SK-N-SH (cell line): ENCODE data around the gene MFAP4. TPM values are rescaled to one million over a fixed set of nuclear protein-coding genes. Genes with fewer than 3 reads are reported as not detected.

Source experiments
- CTCF ChIA-PET: fragments of 300-600, 350-600 bp; formaldehyde crosslinking; extraction: SDS; loops from one replicate; lab custom pipeline; 2021; lab: Yijun Ruan, JAX
- POLR2A ChIA-PET: fragments of 350-600 bp; sonication (Branson Sonifier 250); formaldehyde crosslinking; extraction: SDS; loops from one replicate; lab custom pipeline; 2020; ENCODE audit warnings: antibody characterized with exemption, inconsistent platforms; lab: Yijun Ruan, JAX
- DNase-seq: peaks from one replicate; pipeline ENCODE4 v3.0.0; 2012
- H2AFZ ChIP-seq: fragments of 200-600 bp; sonication (generic); 2 replicates; pipeline ENCODE4 v1.8.1; 2016; ENCODE audit warnings: antibody characterized with exemption, mild to moderate bottlenecking, low read depth
- H3F3A ChIP-seq: fragments of 200-600 bp; sonication (generic); replicated peaks from 2 replicates; pipeline ENCODE3; 2016; ENCODE audit warnings: antibody characterized with exemption, mild to moderate bottlenecking; ENCODE audit not compliant: insufficient read depth
- H3K27ac ChIP-seq, 2 experiments: fragments of 200-500 bp in 1 of 2; fragments of 200-600 bp in 1 of 2; sonication (Bioruptor generic) in 1 of 2; sonication (generic), shearing (Covaris generic) in 1 of 2; 2 replicates each; pipeline versions ENCODE4 v1.5.1 to v1.6.1; 2014 to 2016; ENCODE audit warnings: low read depth in 2 of 2, inconsistent platforms in 1 of 2, low read length in 1 of 2, mild to moderate bottlenecking in 1 of 2, mixed read lengths in 1 of 2
- H3K27me3 ChIP-seq: fragments of 200-600 bp; sonication (generic), shearing (Covaris generic); 2 replicates; pipeline ENCODE4 v1.6.1; 2016; ENCODE audit warnings: mixed run types; ENCODE audit not compliant: insufficient read depth
- H3K36me3 ChIP-seq, 2 experiments: fragments of 200-500 bp in 1 of 2; fragments of 200-600 bp in 1 of 2; sonication (Bioruptor generic) in 1 of 2; sonication (generic) in 1 of 2; replicated peaks in 1 of 2; 2 replicates each; pipeline versions ENCODE3 to v1.5.1; 2014 to 2016; ENCODE audit warnings: low read length in 1 of 2, mild to moderate bottlenecking in 1 of 2; ENCODE audit not compliant: insufficient read depth in 2 of 2, control insufficient read depth in 1 of 2
- H3K4me1 ChIP-seq, 2 experiments: fragments of 200-500 bp in 1 of 2; fragments of 200-600 bp in 1 of 2; sonication (Bioruptor generic) in 1 of 2; sonication (generic), shearing (Covaris generic) in 1 of 2; 2 replicates each; pipeline versions ENCODE4 v1.5.1 to v1.6.1; 2014 to 2016; ENCODE audit warnings: low read depth in 1 of 2, low read length in 1 of 2, mixed run types in 1 of 2; ENCODE audit not compliant: insufficient read depth in 2 of 2, control insufficient read depth in 1 of 2
- H3K4me2 ChIP-seq: fragments of 200-600 bp; sonication (generic), shearing (Covaris generic); 2 replicates; pipeline ENCODE4 v1.6.1; 2017; ENCODE audit warnings: mixed run types
- H3K4me3 ChIP-seq, 2 experiments: fragments of 200-500 bp in 1 of 2; fragments of 200-600 bp in 1 of 2; sonication (Bioruptor generic) in 1 of 2; sonication (generic), shearing (Covaris generic) in 1 of 2; 2 replicates each; pipeline versions ENCODE4 v1.5.1 to v1.8.1; 2014 to 2016; ENCODE audit warnings: low read depth in 2 of 2, inconsistent platforms in 1 of 2, low read length in 1 of 2, mild to moderate bottlenecking in 1 of 2, mixed read lengths in 1 of 2, moderate library complexity in 1 of 2
- H3K79me2 ChIP-seq: fragments of 200-600 bp; sonication (generic); 2 replicates; pipeline ENCODE4 v1.8.1; 2017; ENCODE audit warnings: mild to moderate bottlenecking; ENCODE audit not compliant: insufficient read depth
- H3K9ac ChIP-seq: fragments of 200-600 bp; sonication (generic); 2 replicates; pipeline ENCODE4 v1.6.1; 2017; ENCODE audit warnings: mixed run types
- H3K9me2 ChIP-seq: fragments of 200-600 bp; sonication (generic); 2 replicates; pipeline ENCODE4 v1.6.1; 2017; ENCODE audit warnings: mixed run types
- H3K9me3 ChIP-seq: fragments of 200-600 bp; sonication (generic); 2 replicates; pipeline ENCODE4 v1.6.1; 2017; ENCODE audit warnings: mixed run types, mild to moderate bottlenecking, moderate library complexity
- H4K20me1 ChIP-seq: fragments of 200-600 bp; sonication (generic); 2 replicates; pipeline ENCODE4 v1.6.1; 2017; ENCODE audit warnings: mild to moderate bottlenecking, mixed run types; ENCODE audit not compliant: insufficient read depth
- ELF1 ChIP-seq: IDR thresholded peaks from 2 replicates; pipeline ENCODE4 v1.4.0; 2012
- EP300 ChIP-seq, 2 experiments: IDR thresholded peaks; 2 replicates each; pipeline versions ENCODE4 v1.4.0 to v1.6.1; 2012; ENCODE audit warnings: borderline replicate concordance in 1 of 2, low read depth in 1 of 2, low read length in 1 of 2
- GATA2 ChIP-seq: sonication (generic); formaldehyde crosslinking; IDR thresholded peaks from 2 replicates; pipeline ENCODE4 v1.5.0; 2020; ENCODE audit warnings: mild to moderate bottlenecking, missing genetic modification reagents
- JUND ChIP-seq: IDR thresholded peaks from 2 replicates; pipeline ENCODE4 v1.4.0; 2012
- NFIC ChIP-seq: IDR thresholded peaks from 2 replicates; pipeline ENCODE4 v1.4.0; 2012; ENCODE audit warnings: borderline replicate concordance
- NRF1 ChIP-seq: IDR thresholded peaks from 2 replicates; pipeline ENCODE4 v1.6.1; 2012; ENCODE audit warnings: low read depth, mild to moderate bottlenecking, low read length
- RCOR1 ChIP-seq: fragments of 150-350 bp; IDR thresholded peaks from 2 replicates; pipeline ENCODE4 v1.6.1; 2017; ENCODE audit warnings: antibody characterized with exemption, low read length
- RXRA ChIP-seq: IDR thresholded peaks from 2 replicates; pipeline ENCODE4 v1.4.0; 2012; ENCODE audit warnings: low read depth, mild to moderate bottlenecking, borderline replicate concordance
- SIN3A ChIP-seq: IDR thresholded peaks from 2 replicates; pipeline ENCODE4 v1.6.1; 2012; ENCODE audit warnings: low read depth, mild to moderate bottlenecking, low read length, moderate library complexity, borderline replicate concordance
- TAF1 ChIP-seq: IDR thresholded peaks from 2 replicates; pipeline ENCODE4 v1.6.1; 2012; ENCODE audit warnings: low read depth, mild to moderate bottlenecking, low read length, moderate library complexity, borderline replicate concordance
- USF1 ChIP-seq: IDR thresholded peaks from 2 replicates; pipeline ENCODE4 v1.4.0; 2012; ENCODE audit warnings: low read depth, borderline replicate concordance
- USF2 ChIP-seq: fragments of 150-350 bp; IDR thresholded peaks from 2 replicates; pipeline ENCODE4 v1.6.1; 2017; ENCODE audit warnings: antibody characterized with exemption, low read length, low read depth, borderline replicate concordance
- WGBS: methylation state at CpG from one replicate; pipeline ENCODE4 v1.1.6; 2017; ENCODE audit warnings: low lambda C conversion rate; 5-methylcytosine and 5-hydroxymethylcytosine counted together
- polyA plus RNA-seq, 3 experiments: library from polyadenylated mRNA; depleted of rRNA; stranded (reverse); fragments of >200 nt; gene quantifications; 2 replicates each; pipeline ENCODE4 v1.2.3, GENCODE V29; 2012
- TF ChIP-seq, protein P1 (sequence below): IDR thresholded peaks from 2 replicates; pipeline ENCODE4 v1.4.0; 2012; ENCODE audit warnings: low read depth, borderline replicate concordance
- TF ChIP-seq, protein P2 (sequence below): fragments of 150-350 bp; IDR thresholded peaks from 2 replicates; pipeline ENCODE4 v1.6.1; 2016; ENCODE audit warnings: mild to moderate bottlenecking, low read depth, low read length
- TF ChIP-seq, protein P3 (sequence below): fragments of 200-600 bp; sonication (generic); IDR thresholded peaks from 2 replicates; pipeline ENCODE4 v1.6.1; 2017; ENCODE audit warnings: antibody characterized with exemption, mild to moderate bottlenecking, moderate library complexity

Gene MFAP4
- polyA plus RNA-seq, 1 of the 3 experiments (the other 2 are of a cell fraction): 120 TPM

GRCh38 chr17:19382531-19383444 lies 4.2 kb downstream of the MFAP4 start (continued):
- no peak for TF ChIP-seq RCOR1

DNA sequence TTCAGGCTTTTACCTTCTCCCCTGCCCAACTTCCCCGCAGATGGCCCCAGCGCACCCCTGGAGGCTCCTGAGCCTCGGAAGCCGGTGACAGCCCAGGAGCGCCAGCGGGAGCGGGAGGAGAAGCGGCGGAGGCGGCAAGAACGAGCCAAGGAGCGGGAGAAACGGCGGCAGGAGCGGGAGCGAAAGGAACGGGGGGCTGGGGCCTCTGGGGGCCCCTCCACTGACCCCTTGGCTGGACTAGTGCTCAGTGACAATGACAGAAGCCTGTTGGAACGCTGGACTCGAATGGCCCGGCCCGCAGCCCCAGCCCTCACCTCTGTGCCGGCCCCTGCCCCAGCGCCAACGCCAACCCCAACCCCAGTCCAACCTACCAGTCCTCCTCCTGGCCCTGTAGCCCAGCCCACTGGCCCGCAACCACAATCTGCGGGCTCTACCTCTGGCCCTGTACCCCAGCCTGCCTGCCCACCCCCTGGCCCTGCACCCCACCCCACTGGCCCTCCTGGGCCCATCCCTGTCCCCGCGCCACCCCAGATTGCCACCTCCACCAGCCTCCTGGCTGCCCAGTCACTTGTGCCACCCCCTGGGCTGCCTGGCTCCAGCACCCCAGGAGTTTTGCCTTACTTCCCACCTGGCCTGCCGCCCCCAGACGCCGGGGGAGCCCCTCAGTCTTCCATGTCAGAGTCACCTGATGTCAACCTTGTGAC lies 5.1 kb downstream of the MFAP4 start:
- POLR2A ChIA-PET: interaction anchor here (0.6 to 0.7 kb wide), 2 partner anchors 29 to 403 kb away, joined by 3 read pairs; no protein-coding TSS in a partner anchor
- Histone ChIP-seq H3K4me3 (no peak overlapping the region), H3K9ac (no peak overlapping the region), H3K4me1 (peaks cover 33 to 60% of the 10 kb centered on the region in 2 experiments), H3K9me3 (no peaks in the 10 kb centered on the region), H3K79me2 (peaks cover 72% of the 10 kb centered on the region), H3K27ac (peak overlapping the region in 1 of 2 experiments; percentile 44; a peak in 1 of 4 replicates), H3F3A (peaks cover 52% of the 10 kb centered on the region), H2AFZ (no peak overlapping the region), H3K9me2 (no peaks in the 10 kb centered on the region), H3K4me2 (no peak overlapping the region), H4K20me1 (0 out of 2 replicates have a peak, but pooled peaks cover 7% of the 10 kb centered on the region), H3K36me3 (peaks cover 31 to 49% of the 10 kb centered on the region in 2 experiments), H3K27me3 (no peaks in the 10 kb centered on the region)
- 97% methylated on average over 28 of the region's 31 CpGs for WGBS
- TF ChIP-seq, protein P1, sequence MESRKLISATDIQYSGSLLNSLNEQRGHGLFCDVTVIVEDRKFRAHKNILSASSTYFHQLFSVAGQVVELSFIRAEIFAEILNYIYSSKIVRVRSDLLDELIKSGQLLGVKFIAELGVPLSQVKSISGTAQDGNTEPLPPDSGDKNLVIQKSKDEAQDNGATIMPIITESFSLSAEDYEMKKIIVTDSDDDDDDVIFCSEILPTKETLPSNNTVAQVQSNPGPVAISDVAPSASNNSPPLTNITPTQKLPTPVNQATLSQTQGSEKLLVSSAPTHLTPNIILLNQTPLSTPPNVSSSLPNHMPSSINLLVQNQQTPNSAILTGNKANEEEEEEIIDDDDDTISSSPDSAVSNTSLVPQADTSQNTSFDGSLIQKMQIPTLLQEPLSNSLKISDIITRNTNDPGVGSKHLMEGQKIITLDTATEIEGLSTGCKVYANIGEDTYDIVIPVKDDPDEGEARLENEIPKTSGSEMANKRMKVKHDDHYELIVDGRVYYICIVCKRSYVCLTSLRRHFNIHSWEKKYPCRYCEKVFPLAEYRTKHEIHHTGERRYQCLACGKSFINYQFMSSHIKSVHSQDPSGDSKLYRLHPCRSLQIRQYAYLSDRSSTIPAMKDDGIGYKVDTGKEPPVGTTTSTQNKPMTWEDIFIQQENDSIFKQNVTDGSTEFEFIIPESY: no peak
- TF ChIP-seq, protein P2, sequence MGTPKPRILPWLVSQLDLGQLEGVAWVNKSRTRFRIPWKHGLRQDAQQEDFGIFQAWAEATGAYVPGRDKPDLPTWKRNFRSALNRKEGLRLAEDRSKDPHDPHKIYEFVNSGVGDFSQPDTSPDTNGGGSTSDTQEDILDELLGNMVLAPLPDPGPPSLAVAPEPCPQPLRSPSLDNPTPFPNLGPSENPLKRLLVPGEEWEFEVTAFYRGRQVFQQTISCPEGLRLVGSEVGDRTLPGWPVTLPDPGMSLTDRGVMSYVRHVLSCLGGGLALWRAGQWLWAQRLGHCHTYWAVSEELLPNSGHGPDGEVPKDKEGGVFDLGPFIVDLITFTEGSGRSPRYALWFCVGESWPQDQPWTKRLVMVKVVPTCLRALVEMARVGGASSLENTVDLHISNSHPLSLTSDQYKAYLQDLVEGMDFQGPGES: no peak
- TF ChIP-seq NRF1: no peak
- no peak for TF ChIP-seq NFIC
- no peak for TF ChIP-seq EP300 (IDR thresholded peaks at IDR 0.05; ENCODE audit: borderline replicate concordance in 1 of 2, low read depth in 1 of 2, low read length in 1 of 2)
- TF ChIP-seq, protein P3, sequence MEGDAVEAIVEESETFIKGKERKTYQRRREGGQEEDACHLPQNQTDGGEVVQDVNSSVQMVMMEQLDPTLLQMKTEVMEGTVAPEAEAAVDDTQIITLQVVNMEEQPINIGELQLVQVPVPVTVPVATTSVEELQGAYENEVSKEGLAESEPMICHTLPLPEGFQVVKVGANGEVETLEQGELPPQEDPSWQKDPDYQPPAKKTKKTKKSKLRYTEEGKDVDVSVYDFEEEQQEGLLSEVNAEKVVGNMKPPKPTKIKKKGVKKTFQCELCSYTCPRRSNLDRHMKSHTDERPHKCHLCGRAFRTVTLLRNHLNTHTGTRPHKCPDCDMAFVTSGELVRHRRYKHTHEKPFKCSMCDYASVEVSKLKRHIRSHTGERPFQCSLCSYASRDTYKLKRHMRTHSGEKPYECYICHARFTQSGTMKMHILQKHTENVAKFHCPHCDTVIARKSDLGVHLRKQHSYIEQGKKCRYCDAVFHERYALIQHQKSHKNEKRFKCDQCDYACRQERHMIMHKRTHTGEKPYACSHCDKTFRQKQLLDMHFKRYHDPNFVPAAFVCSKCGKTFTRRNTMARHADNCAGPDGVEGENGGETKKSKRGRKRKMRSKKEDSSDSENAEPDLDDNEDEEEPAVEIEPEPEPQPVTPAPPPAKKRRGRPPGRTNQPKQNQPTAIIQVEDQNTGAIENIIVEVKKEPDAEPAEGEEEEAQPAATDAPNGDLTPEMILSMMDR: no peak
- TF ChIP-seq USF2: no peak
- no peak for TF ChIP-seq ELF1
- no peak for TF ChIP-seq TAF1
- TF ChIP-seq USF1: no peak
- no peak for TF ChIP-seq GATA2 (CRISPR knock-in tag)
- TF ChIP-seq JUND: no peak
- TF ChIP-seq SIN3A: no peak
- no peak for TF ChIP-seq RXRA
- DNase-seq: no peak
- CTCF ChIA-PET: no interaction called here
